CD14-positive monocyte (primary cell): ENCODE measurements around the gene MYO7A. TPM values are rescaled to one million over a fixed set of nuclear protein-coding genes. Genes with fewer than 3 reads are reported as not detected.

Experiments used
- DNase-seq, 3 donors: peaks; one replicate each; pipeline ENCODE4 v3.0.0-alpha.2; 2011 to 2022
- H2AFZ ChIP-seq: 2 replicates; pipeline ENCODE4 v1.6.0; 2012; ENCODE audit warnings: mild to moderate bottlenecking, low read depth, low read length, inconsistent platforms; ENCODE audit not compliant: insufficient read depth, poor library complexity, severe bottlenecking
- H3K27ac ChIP-seq, 2 donors: 1 replicate in 1 of 2; 2 replicates in 1 of 2; pipeline ENCODE4 v1.5.1; 2012 to 2013; ENCODE audit warnings: low read length in 2 of 2, control low read depth in 1 of 2, inconsistent platforms in 1 of 2, low read depth in 1 of 2, mild to moderate bottlenecking in 1 of 2
- H3K27me3 ChIP-seq, 2 donors: one replicate each; pipeline versions ENCODE4 v1.6.0 to v1.6.1; 2011 to 2013; ENCODE audit warnings: low read length in 2 of 2; ENCODE audit not compliant: control insufficient read depth in 2 of 2, insufficient read depth in 2 of 2
- H3K36me3 ChIP-seq, 2 donors: replicated peaks in 1 of 2; 1 replicate in 1 of 2; 2 replicates in 1 of 2; pipeline versions ENCODE4 v1.5.1 to v1.6.1; 2012 to 2013; ENCODE audit warnings: low read length in 2 of 2, control low read depth in 1 of 2, inconsistent platforms in 1 of 2, mild to moderate bottlenecking in 1 of 2; ENCODE audit not compliant: insufficient read depth in 2 of 2, control insufficient read depth in 1 of 2
- H3K4me1 ChIP-seq, 2 donors: 1 replicate in 1 of 2; 2 replicates in 1 of 2; pipeline versions ENCODE4 v1.5.1 to v1.6.1; 2012 to 2013; ENCODE audit warnings: low read length in 2 of 2, control low read depth in 1 of 2, inconsistent platforms in 1 of 2, mild to moderate bottlenecking in 1 of 2, moderate library complexity in 1 of 2; ENCODE audit not compliant: insufficient read depth in 2 of 2, control insufficient read depth in 1 of 2
- H3K4me2 ChIP-seq: replicated peaks from 2 replicates; pipeline ENCODE3; 2012; ENCODE audit warnings: low read length, moderate library complexity, mild to moderate bottlenecking; ENCODE audit not compliant: poor library complexity, severe bottlenecking; ENCODE audit errors: extremely low read depth
- H3K4me3 ChIP-seq, 3 experiments: fragments of 200-600 bp in 1 of 3; sonication (generic) in 1 of 3; replicated peaks in 1 of 3; 1 replicate in 2 of 3; 2 replicates in 1 of 3; pipeline ENCODE4 v1.5.1; 2011 to 2013; ENCODE audit warnings: low read length in 3 of 3, mild to moderate bottlenecking in 3 of 3, control low read depth in 2 of 3, low read depth in 2 of 3, inconsistent platforms in 1 of 3, moderate library complexity in 1 of 3
- H3K79me2 ChIP-seq: 2 replicates; pipeline ENCODE4 v1.6.0; 2012; ENCODE audit warnings: mild to moderate bottlenecking, control low read depth, inconsistent platforms, low read length, moderate library complexity; ENCODE audit not compliant: insufficient read depth
- H3K9ac ChIP-seq: 2 replicates; pipeline ENCODE4 v1.6.0; 2017; ENCODE audit warnings: low read length, mild to moderate bottlenecking; ENCODE audit not compliant: insufficient read depth, poor library complexity, severe bottlenecking
- H3K9me3 ChIP-seq, 2 donors: replicated peaks in 1 of 2; 1 replicate in 1 of 2; 2 replicates in 1 of 2; pipeline versions ENCODE4 v1.5.1 to v1.6.1; 2012 to 2013; ENCODE audit warnings: low read length in 2 of 2, control low read depth in 1 of 2; ENCODE audit not compliant: control insufficient read depth in 1 of 2, insufficient read depth in 1 of 2
- H4K20me1 ChIP-seq: 2 replicates; pipeline ENCODE4 v1.6.0; 2012; ENCODE audit warnings: mild to moderate bottlenecking, low read length, control low read depth, moderate library complexity; ENCODE audit not compliant: insufficient read depth
- H3K27ac Mint-ChIP-seq, 7 donors: one replicate each; pipeline ENCODE4 v1.8.0; 2020; ENCODE audit warnings: mild to moderate bottlenecking in 7 of 7, mixed read lengths in 7 of 7, moderate library complexity in 6 of 7, inconsistent platforms in 2 of 7
- H3K27me3 Mint-ChIP-seq, 3 donors: one replicate each; pipeline ENCODE4 v1.8.0; 2021 to 2022; ENCODE audit warnings: low read depth in 3 of 3, mild to moderate bottlenecking in 3 of 3, mixed read lengths in 3 of 3, moderate library complexity in 3 of 3, inconsistent platforms in 1 of 3
- H3K36me3 Mint-ChIP-seq, 2 donors: one replicate each; pipeline ENCODE4 v1.8.0; 2020; ENCODE audit warnings: mixed read lengths in 2 of 2, inconsistent platforms in 1 of 2, mild to moderate bottlenecking in 1 of 2
- H3K4me1 Mint-ChIP-seq: one replicate; pipeline ENCODE4 v1.8.0; 2020; ENCODE audit warnings: mild to moderate bottlenecking, mixed read lengths
- H3K4me3 Mint-ChIP-seq, 2 donors: one replicate each; pipeline ENCODE4 v1.8.0; 2020; ENCODE audit warnings: mild to moderate bottlenecking in 2 of 2, mixed read lengths in 2 of 2, moderate library complexity in 1 of 2
- H3K9me3 Mint-ChIP-seq, 7 donors: one replicate each; pipeline ENCODE4 v1.8.0; 2020 to 2022; ENCODE audit warnings: mixed read lengths in 7 of 7, mild to moderate bottlenecking in 6 of 7, moderate library complexity in 6 of 7, inconsistent platforms in 2 of 7
- WGBS: methylation state at CpG from one replicate; pipeline ENCODE4 v1.1.5; 2013; ENCODE audit warnings: missing lambda C conversion rate; ENCODE audit not compliant: insufficient coverage; 5-methylcytosine and 5-hydroxymethylcytosine counted together
- intact Hi-C, 2 donors: fragments of 100-400 bp; cut with micrococcal nuclease; formaldehyde crosslinking; loops; one replicate each; pipeline versions ENCODE4 v1.15.0 to v1.15.1; 2023
- polyA plus RNA-seq, 3 donors: library from polyadenylated mRNA; depleted of rRNA in 1 of 3; unstranded in 2 of 3; stranded (reverse) in 1 of 3; fragments of 300-500 nt in 2 of 3; fragments of >200 nt in 1 of 3; fragmentation: Illumina TruSeq in 2 of 3; gene quantifications; 1 replicate in 2 of 3; 2 replicates in 1 of 3; pipeline ENCODE4 v1.2.3, GENCODE V29; 2012 to 2021
- TF ChIP-seq, protein P1 (sequence below): fragments of 200-600 bp; IDR thresholded peaks from one replicate; pipeline ENCODE4 v1.8.0; 2022; ENCODE audit warnings: antibody characterized with exemption, mild to moderate bottlenecking

MYO7A gene
- polyA plus RNA-seq, 3 donors, result 3.5 to 7.8 (median 3.6) TPM

DNA sequence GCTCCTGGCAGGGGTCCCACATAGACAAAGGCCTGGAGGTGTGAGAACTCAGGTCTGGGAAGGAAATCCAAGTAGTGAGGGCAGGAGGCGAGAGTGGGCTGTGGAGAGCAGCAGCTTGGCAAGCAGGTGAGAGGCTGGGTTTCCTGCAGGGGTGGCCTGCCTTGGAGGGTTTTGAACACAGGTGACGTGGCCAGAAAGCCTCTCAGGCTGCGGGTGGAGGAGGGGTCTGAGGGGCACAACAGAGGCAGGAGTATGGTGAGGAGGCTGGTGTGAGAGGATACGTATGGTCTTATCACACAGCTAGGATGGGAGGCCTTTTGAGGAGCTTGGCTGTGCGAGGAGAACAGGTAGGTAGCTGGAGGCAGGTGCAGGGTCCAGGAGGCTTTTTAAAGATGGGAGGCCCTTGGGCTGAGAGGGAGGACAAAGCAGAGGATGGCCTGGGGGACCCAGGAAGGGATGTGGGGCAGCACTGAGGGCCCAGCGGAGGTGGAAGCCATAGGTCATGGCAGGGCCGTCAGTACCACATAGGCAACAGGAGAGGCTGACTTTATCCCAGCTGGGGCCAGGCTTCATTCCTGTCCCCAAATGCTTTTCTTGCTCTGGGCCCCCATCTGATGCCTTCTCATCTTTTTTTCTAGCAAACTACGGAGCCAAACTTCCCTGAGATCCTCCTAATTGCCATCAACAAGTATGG is 84.4 kb downstream of the MYO7A start:
- H3K9me3 ChIP-seq, result no peaks in the 10 kb centered on the region
- H3K4me1 ChIP-seq, result no peaks in the 10 kb centered on the region
- H3K36me3 ChIP-seq, result peaks cover 5 to 7% of the 10 kb centered on the region in 2 donors
- TF ChIP-seq, protein P1, sequence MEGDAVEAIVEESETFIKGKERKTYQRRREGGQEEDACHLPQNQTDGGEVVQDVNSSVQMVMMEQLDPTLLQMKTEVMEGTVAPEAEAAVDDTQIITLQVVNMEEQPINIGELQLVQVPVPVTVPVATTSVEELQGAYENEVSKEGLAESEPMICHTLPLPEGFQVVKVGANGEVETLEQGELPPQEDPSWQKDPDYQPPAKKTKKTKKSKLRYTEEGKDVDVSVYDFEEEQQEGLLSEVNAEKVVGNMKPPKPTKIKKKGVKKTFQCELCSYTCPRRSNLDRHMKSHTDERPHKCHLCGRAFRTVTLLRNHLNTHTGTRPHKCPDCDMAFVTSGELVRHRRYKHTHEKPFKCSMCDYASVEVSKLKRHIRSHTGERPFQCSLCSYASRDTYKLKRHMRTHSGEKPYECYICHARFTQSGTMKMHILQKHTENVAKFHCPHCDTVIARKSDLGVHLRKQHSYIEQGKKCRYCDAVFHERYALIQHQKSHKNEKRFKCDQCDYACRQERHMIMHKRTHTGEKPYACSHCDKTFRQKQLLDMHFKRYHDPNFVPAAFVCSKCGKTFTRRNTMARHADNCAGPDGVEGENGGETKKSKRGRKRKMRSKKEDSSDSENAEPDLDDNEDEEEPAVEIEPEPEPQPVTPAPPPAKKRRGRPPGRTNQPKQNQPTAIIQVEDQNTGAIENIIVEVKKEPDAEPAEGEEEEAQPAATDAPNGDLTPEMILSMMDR, result no peak
- intact Hi-C loops, result no loop called here
- H4K20me1 ChIP-seq, result no peaks in the 10 kb centered on the region
- H3K4me2 ChIP-seq, result no peak overlapping the region
- H3K4me3 ChIP-seq, result no peak overlapping the region
- H3K9ac ChIP-seq, result no peak overlapping the region
- Mint-ChIP-seq H3K9me3 (no peaks in the 10 kb centered on the region), H3K4me1 (peaks cover 3% of the 10 kb centered on the region), H3K27ac (no peak overlapping the region), H3K36me3 (peaks cover 16 to 23% of the 10 kb centered on the region in 2 donors), H3K27me3 (peaks cover 0 to 3% (median 2%) of the 10 kb centered on the region in 3 donors), H3K4me3 (no peak overlapping the region)
- H2AFZ ChIP-seq, result no peak overlapping the region
- no peaks in the 10 kb centered on the region for H3K79me2 ChIP-seq
- DNase-seq, result no peak
- H3K27ac ChIP-seq, result no peak overlapping the region
- no peaks in the 10 kb centered on the region for H3K27me3 ChIP-seq
- 99% methylated on average over 8 of the region's 8 CpGs for WGBS

DNA sequence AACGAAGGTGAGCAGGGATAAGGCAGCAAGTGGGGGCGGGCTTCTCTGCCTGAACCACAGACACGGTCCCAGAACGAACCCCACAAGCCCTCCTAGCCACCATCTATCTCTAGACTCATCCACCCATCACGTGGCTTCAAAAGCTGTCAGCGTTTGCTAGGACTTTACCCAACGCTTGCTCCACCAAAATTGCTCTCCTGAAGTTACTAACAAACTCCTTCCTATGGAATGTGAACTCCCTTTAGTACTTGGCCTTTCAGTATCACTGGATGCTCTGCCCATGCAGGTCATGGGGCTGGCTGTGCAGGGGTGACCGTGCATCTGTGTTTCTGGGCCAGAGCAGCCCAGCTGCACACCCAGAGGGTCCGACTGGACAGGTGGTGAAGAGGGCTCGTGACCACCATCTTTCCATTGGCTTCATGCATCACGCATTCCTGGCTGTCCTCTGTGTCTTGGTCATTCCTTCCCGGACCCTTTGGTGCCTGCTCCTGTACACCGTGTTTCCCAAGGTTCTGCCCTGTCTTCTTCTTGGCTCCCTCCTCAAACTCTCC is 85.1 kb downstream of the MYO7A start:
- intact Hi-C loops, result no loop called here

More for the DNA sequence above, 85.1 kb downstream of the MYO7A start:
- DNase-seq, result no peak
- H3K9me3 ChIP-seq, result no peaks in the 10 kb centered on the region
- TF ChIP-seq, protein P1, result no peak
- H3K79me2 ChIP-seq, result no peaks in the 10 kb centered on the region
- Mint-ChIP-seq H3K4me1 (peaks cover 3% of the 10 kb centered on the region), H3K36me3 (peaks cover 16 to 23% of the 10 kb centered on the region in 2 donors), H3K27me3 (peaks cover 0 to 3% (median 2%) of the 10 kb centered on the region in 3 donors), H3K27ac (no peak overlapping the region), H3K4me3 (no peak overlapping the region), H3K9me3 (no peaks in the 10 kb centered on the region)
- H3K9ac ChIP-seq, result no peak overlapping the region
- no peaks in the 10 kb centered on the region for H3K4me1 ChIP-seq
- H3K4me3 ChIP-seq, result no peak overlapping the region
- no peak overlapping the region for H3K4me2 ChIP-seq
- H3K36me3 ChIP-seq, result peaks cover 5 to 7% of the 10 kb centered on the region in 2 donors
- H4K20me1 ChIP-seq, result no peaks in the 10 kb centered on the region
- H2AFZ ChIP-seq, result no peak overlapping the region
- H3K27ac ChIP-seq, result no peak overlapping the region
- WGBS, result 96% methylated on average over 13 of the region's 13 CpGs
- no peaks in the 10 kb centered on the region for H3K27me3 ChIP-seq
